ENCODE data around the gene CCDC57.

DNA sequence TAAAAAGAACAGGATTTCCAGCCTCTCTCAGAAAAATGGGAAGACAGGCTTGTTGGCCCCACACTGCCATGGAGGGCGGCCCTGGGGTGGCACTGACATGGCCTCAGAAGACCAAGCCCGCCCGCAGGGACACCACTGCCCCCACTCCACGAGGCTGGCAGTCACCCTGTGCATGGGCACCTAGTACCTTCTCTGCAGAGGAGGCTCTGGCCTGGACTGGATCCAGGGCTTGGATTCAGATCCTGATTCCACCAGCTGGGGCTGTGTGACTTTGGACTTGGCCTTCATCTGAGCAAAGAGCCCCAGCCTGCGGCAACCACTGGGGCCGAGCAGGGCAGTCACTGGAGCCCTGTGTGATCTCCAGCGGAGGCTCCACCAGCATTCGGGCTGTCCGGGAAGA lies 97.8 kb downstream of the CCDC57 start:
- TF ChIP-seq EP300 (IDR thresholded peaks at IDR 0.05; ENCODE audit: borderline replicate concordance in 1 of 2, low read depth in 2 of 2, low read length in 2 of 2) (no peak), SP2 (IDR thresholded peaks at IDR 0.05; ENCODE audit: low read length) (no peak), JUN (IDR thresholded peaks at IDR 0.05; ENCODE audit: low read depth, low read length) (no peak), BACH1 (IDR thresholded peaks at IDR 0.05; ENCODE audit: low read length) (no peak), CEBPB (IDR thresholded peaks at IDR 0.05; ENCODE audit: low read depth, low read length) (no peak), POLR2AphosphoS5 (IDR thresholded peaks at IDR 0.05; ENCODE audit: low read depth, low read length) (no peak), POLR2A (IDR thresholded peaks at IDR 0.05; ENCODE audit: control extremely low read depth in 1 of 2, low read depth in 2 of 2, low read length in 2 of 2) (no peak), POU5F1 (IDR thresholded peaks at IDR 0.05; ENCODE audit: low read depth, low read length) (no peak)
- TF ChIP-seq, protein P1, sequence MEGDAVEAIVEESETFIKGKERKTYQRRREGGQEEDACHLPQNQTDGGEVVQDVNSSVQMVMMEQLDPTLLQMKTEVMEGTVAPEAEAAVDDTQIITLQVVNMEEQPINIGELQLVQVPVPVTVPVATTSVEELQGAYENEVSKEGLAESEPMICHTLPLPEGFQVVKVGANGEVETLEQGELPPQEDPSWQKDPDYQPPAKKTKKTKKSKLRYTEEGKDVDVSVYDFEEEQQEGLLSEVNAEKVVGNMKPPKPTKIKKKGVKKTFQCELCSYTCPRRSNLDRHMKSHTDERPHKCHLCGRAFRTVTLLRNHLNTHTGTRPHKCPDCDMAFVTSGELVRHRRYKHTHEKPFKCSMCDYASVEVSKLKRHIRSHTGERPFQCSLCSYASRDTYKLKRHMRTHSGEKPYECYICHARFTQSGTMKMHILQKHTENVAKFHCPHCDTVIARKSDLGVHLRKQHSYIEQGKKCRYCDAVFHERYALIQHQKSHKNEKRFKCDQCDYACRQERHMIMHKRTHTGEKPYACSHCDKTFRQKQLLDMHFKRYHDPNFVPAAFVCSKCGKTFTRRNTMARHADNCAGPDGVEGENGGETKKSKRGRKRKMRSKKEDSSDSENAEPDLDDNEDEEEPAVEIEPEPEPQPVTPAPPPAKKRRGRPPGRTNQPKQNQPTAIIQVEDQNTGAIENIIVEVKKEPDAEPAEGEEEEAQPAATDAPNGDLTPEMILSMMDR (IDR thresholded peaks at IDR 0.05; ENCODE audit: control extremely low read depth in 1 of 3, insufficient read depth in 1 of 3, low read depth in 1 of 3, low read length in 3 of 3): no peak
- TF ChIP-seq, protein P2, sequence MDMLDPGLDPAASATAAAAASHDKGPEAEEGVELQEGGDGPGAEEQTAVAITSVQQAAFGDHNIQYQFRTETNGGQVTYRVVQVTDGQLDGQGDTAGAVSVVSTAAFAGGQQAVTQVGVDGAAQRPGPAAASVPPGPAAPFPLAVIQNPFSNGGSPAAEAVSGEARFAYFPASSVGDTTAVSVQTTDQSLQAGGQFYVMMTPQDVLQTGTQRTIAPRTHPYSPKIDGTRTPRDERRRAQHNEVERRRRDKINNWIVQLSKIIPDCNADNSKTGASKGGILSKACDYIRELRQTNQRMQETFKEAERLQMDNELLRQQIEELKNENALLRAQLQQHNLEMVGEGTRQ (IDR thresholded peaks at IDR 0.05; ENCODE audit: low read length): no peak
